ENCODE data around the gene MRPS35.

The MRPS35 gene

GRCh38 chr12:27711317-27711682 is 668 bp downstream of the MRPS35 start:
- TF ChIP-seq FOXP2 (optimal IDR thresholded peaks at IDR 0.05; ENCODE audit: borderline replicate concordance, extremely low read depth, extremely low read length, insufficient read depth) (no peak), POLR2AphosphoS5 (IDR thresholded peaks at IDR 0.05; ENCODE audit: low read depth, low read length) (no peak), SIN3A (IDR thresholded peaks at IDR 0.05; ENCODE audit: borderline replicate concordance, insufficient read depth, low read length) (no peak), TAF1 (IDR thresholded peaks at IDR 0.05; ENCODE audit: borderline replicate concordance, insufficient read depth, low read length) (no peak)
- TF ChIP-seq, protein P1, sequence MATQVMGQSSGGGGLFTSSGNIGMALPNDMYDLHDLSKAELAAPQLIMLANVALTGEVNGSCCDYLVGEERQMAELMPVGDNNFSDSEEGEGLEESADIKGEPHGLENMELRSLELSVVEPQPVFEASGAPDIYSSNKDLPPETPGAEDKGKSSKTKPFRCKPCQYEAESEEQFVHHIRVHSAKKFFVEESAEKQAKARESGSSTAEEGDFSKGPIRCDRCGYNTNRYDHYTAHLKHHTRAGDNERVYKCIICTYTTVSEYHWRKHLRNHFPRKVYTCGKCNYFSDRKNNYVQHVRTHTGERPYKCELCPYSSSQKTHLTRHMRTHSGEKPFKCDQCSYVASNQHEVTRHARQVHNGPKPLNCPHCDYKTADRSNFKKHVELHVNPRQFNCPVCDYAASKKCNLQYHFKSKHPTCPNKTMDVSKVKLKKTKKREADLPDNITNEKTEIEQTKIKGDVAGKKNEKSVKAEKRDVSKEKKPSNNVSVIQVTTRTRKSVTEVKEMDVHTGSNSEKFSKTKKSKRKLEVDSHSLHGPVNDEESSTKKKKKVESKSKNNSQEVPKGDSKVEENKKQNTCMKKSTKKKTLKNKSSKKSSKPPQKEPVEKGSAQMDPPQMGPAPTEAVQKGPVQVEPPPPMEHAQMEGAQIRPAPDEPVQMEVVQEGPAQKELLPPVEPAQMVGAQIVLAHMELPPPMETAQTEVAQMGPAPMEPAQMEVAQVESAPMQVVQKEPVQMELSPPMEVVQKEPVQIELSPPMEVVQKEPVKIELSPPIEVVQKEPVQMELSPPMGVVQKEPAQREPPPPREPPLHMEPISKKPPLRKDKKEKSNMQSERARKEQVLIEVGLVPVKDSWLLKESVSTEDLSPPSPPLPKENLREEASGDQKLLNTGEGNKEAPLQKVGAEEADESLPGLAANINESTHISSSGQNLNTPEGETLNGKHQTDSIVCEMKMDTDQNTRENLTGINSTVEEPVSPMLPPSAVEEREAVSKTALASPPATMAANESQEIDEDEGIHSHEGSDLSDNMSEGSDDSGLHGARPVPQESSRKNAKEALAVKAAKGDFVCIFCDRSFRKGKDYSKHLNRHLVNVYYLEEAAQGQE (IDR thresholded peaks at IDR 0.05; ENCODE audit: insufficient read depth in 1 of 2, low read depth in 2 of 2, low read length in 2 of 2) = no peak

GRCh38 chr12:27711967-27712366 is 1.3 kb downstream of the MRPS35 start:
- TF ChIP-seq POLR2AphosphoS5 (IDR thresholded peaks at IDR 0.05; ENCODE audit: low read depth, low read length) = no peak
- no peak for TF ChIP-seq FOXP2 (optimal IDR thresholded peaks at IDR 0.05; ENCODE audit: borderline replicate concordance, extremely low read depth, extremely low read length, insufficient read depth)

- no peak for TF ChIP-seq POLR2AphosphoS5 (IDR thresholded peaks at IDR 0.05; ENCODE audit: low read depth, low read length)
- TF ChIP-seq, protein P1 (IDR thresholded peaks at IDR 0.05; ENCODE audit: insufficient read depth in 1 of 2, low read depth in 2 of 2, low read length in 2 of 2) = no peak
- no peak for TF ChIP-seq FOXP2 (optimal IDR thresholded peaks at IDR 0.05; ENCODE audit: borderline replicate concordance, extremely low read depth, extremely low read length, insufficient read depth)
- TF ChIP-seq SIN3A (IDR thresholded peaks at IDR 0.05; ENCODE audit: borderline replicate concordance, insufficient read depth, low read length) = no peak
- no peak for TF ChIP-seq TAF1 (IDR thresholded peaks at IDR 0.05; ENCODE audit: borderline replicate concordance, insufficient read depth, low read length)
Measured at GRCh38 chr12:27723212-27723611, 12.6 kb downstream of the MRPS35 start.

- TF ChIP-seq, protein P1 (IDR thresholded peaks at IDR 0.05; ENCODE audit: insufficient read depth in 1 of 2, low read depth in 2 of 2, low read length in 2 of 2) = no peak
- TF ChIP-seq SIN3A (IDR thresholded peaks at IDR 0.05; ENCODE audit: borderline replicate concordance, insufficient read depth, low read length) (no peak), TAF1 (IDR thresholded peaks at IDR 0.05; ENCODE audit: borderline replicate concordance, insufficient read depth, low read length) (no peak), POLR2AphosphoS5 (IDR thresholded peaks at IDR 0.05; ENCODE audit: low read depth, low read length) (no peak), FOXP2 (optimal IDR thresholded peaks at IDR 0.05; ENCODE audit: borderline replicate concordance, extremely low read depth, extremely low read length, insufficient read depth) (no peak)
Measured at GRCh38 chr12:27730097-27730588, 19.5 kb downstream of the MRPS35 start.

- TF ChIP-seq TAF1 (IDR thresholded peaks at IDR 0.05; ENCODE audit: borderline replicate concordance, insufficient read depth, low read length) = no peak
- no peak for TF ChIP-seq SIN3A (IDR thresholded peaks at IDR 0.05; ENCODE audit: borderline replicate concordance, insufficient read depth, low read length)
- no peak for TF ChIP-seq POLR2AphosphoS5 (IDR thresholded peaks at IDR 0.05; ENCODE audit: low read depth, low read length)
- no peak for TF ChIP-seq FOXP2 (optimal IDR thresholded peaks at IDR 0.05; ENCODE audit: borderline replicate concordance, extremely low read depth, extremely low read length, insufficient read depth)
- TF ChIP-seq, protein P1 (IDR thresholded peaks at IDR 0.05; ENCODE audit: insufficient read depth in 1 of 2, low read depth in 2 of 2, low read length in 2 of 2) = no peak
Measured at GRCh38 chr12:27732281-27732680, 21.6 kb downstream of the MRPS35 start.
